Measurements from ENCODE around the gene TNK1.
"Not testable (repeated sequence)": the region's sequence is repeated elsewhere in the genome, so short reads cannot be mapped to it uniquely, and the experiment has no call there.

TNK1 gene

GRCh38 chr17:7361906-7362305 lies 19.0 kb upstream of the TNK1 start:
- TF ChIP-seq, protein P1, sequence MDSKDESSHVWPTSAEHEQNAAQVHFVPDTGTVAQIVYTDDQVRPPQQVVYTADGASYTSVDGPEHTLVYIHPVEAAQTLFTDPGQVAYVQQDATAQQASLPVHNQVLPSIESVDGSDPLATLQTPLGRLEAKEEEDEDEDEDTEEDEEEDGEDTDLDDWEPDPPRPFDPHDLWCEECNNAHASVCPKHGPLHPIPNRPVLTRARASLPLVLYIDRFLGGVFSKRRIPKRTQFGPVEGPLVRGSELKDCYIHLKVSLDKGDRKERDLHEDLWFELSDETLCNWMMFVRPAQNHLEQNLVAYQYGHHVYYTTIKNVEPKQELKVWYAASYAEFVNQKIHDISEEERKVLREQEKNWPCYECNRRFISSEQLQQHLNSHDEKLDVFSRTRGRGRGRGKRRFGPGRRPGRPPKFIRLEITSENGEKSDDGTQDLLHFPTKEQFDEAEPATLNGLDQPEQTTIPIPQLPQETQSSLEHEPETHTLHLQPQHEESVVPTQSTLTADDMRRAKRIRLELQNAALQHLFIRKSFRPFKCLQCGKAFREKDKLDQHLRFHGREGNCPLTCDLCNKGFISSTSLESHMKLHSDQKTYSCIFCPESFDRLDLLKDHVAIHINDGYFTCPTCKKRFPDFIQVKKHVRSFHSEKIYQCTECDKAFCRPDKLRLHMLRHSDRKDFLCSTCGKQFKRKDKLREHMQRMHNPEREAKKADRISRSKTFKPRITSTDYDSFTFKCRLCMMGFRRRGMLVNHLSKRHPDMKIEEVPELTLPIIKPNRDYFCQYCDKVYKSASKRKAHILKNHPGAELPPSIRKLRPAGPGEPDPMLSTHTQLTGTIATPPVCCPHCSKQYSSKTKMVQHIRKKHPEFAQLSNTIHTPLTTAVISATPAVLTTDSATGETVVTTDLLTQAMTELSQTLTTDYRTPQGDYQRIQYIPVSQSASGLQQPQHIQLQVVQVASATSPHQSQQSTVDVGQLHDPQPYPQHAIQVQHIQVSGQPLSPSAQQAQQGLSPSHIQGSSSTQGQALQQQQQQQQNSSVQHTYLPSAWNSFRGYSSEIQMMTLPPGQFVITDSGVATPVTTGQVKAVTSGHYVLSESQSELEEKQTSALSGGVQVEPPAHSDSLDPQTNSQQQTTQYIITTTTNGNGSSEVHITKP (tag by site-specific recombination; IDR thresholded peaks at IDR 0.05), result peak; percentile 80
- TF ChIP-seq ZBTB44 (tag by site-specific recombination; IDR thresholded peaks at IDR 0.05) (no peak), GLIS1 (tag by site-specific recombination; IDR thresholded peaks at IDR 0.05) (peak; percentile 14; the same call in 1 of the 2 replicates), KLF7 (tag by site-specific recombination; IDR thresholded peaks at IDR 0.05; ENCODE audit: borderline replicate concordance) (no peak)
- no peaks in the 10 kb centered on the region for H3K4me1 ChIP-seq (ENCODE audit: control insufficient read depth, insufficient read depth, low read length)
- CTCF ChIA-PET, result interaction anchor here (0.8 to 2.0 kb wide), 4 partner anchors 9 to 199 kb away, joined by 3 to 11 read pairs (median 4); no protein-coding TSS in a partner anchor
- no peak overlapping the region for H3K27ac ChIP-seq (ENCODE audit: extremely low read depth, low read depth, low read length)
- POLR2A ChIA-PET, result interaction anchor here (0.6 to 1.0 kb wide), 3 partner anchors 10 to 199 kb away, joined by 3 to 4 read pairs (median 4); no protein-coding TSS in a partner anchor
- no peaks in the 10 kb centered on the region for H3K9me3 ChIP-seq (ENCODE audit: control insufficient read depth, insufficient read depth, low read depth, low read length)
- H3K36me3 ChIP-seq (ENCODE audit: control insufficient read depth in 2 of 2, insufficient read depth in 1 of 2, low read length in 2 of 2), result no peaks in the 10 kb centered on the region
- H3K4me3 ChIP-seq (ENCODE audit: low read depth, low read length), result no peak overlapping the region

DNA sequence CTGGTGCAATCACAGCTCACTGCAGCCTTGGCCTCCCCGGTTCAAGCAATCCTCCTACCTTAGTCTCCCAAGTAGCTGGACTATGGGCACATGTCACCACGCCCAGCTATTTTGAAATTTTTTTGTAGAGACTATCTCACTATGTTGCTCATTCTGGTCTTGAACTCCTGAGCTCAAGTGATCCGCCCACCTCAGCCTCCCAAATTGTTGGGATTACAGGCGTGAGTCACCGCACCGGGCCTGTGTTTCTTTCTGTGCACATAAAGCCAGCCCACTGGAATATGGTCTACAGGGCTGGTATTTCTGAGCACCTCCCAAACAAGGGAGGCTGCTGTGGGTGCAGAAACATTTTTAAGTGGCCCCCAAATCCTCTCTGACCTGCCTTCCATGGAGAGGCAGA lies 17.6 kb upstream of the TNK1 start:
- H3K4me3 ChIP-seq (ENCODE audit: low read depth, low read length), result no peak overlapping the region
- POLR2A ChIA-PET, result interaction anchor here (0.6 to 0.9 kb wide), 5 partner anchors 13 to 759 kb away, joined by 3 to 4 read pairs (median 3); no protein-coding TSS in a partner anchor
- no peaks in the 10 kb centered on the region for H3K4me1 ChIP-seq (ENCODE audit: control insufficient read depth, insufficient read depth, low read length)
- CTCF ChIA-PET, result interaction anchor here (1.2 kb wide), 1 partner anchor 197 kb away, joined by 6 read pairs; no protein-coding TSS in a partner anchor
- no peaks in the 10 kb centered on the region for H3K9me3 ChIP-seq (ENCODE audit: control insufficient read depth, insufficient read depth, low read depth, low read length)
- TF ChIP-seq ZNF221 (tag by site-specific recombination; IDR thresholded peaks at IDR 0.05; ENCODE audit: borderline replicate concordance), result no peak
- peak; percentile 43; the same call in 1 of the 2 replicates for TF ChIP-seq ZFHX2 (tag by site-specific recombination; conservative IDR thresholded peaks at IDR 0.05)
- no peak for TF ChIP-seq ZFP3 (tag by site-specific recombination; IDR thresholded peaks at IDR 0.05; ENCODE audit: low read depth)
- H3K27ac ChIP-seq (ENCODE audit: extremely low read depth, low read depth, low read length), result no peak overlapping the region
- H3K36me3 ChIP-seq (ENCODE audit: control insufficient read depth in 2 of 2, insufficient read depth in 1 of 2, low read length in 2 of 2), result no peaks in the 10 kb centered on the region

DNA sequence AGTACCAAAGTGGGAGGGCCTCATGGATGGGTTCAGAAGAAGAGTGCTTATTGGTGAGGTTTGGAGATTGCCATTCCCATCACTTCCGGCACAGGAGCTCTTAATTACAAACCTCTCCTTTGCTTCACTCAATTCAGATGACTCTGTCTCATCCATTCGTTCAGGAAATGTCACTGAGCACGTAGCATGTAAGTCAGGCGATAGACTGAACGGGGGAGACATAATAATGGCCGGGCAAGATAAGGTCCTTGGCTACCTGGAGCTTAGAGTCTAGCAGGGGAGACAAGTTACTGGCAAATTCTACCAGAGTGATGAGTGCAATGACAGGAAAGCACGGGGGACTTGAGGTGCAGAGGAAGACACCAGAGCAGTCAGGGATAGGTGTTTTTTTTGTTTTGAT lies 14.9 kb upstream of the TNK1 start:
- CTCF ChIA-PET, result interaction anchor here (0.6 to 2.6 kb wide), 2 partner anchors 10 to 104 kb away, joined by 7 to 13 read pairs; no protein-coding TSS in a partner anchor
- H3K9me3 ChIP-seq (ENCODE audit: control insufficient read depth, insufficient read depth, low read depth, low read length); POLR2A ChIA-PET; H3K27ac ChIP-seq (ENCODE audit: extremely low read depth, low read depth, low read length); H3K4me3 ChIP-seq (ENCODE audit: low read depth, low read length); H3K4me1 ChIP-seq (ENCODE audit: control insufficient read depth, insufficient read depth, low read length); H3K36me3 ChIP-seq (ENCODE audit: control insufficient read depth in 2 of 2, insufficient read depth in 1 of 2, low read length in 2 of 2): not testable (repeated sequence)

GRCh38 chr17:7367083-7367482 lies 13.8 kb upstream of the TNK1 start:
- no peak overlapping the region for H3K4me3 ChIP-seq (ENCODE audit: low read depth, low read length)
- TF ChIP-seq ZNF26 (tag by site-specific recombination; IDR thresholded peaks at IDR 0.05), result no peak
- TF ChIP-seq ZNF596 (tag by site-specific recombination; IDR thresholded peaks at IDR 0.05), result no peak
- TF ChIP-seq ZNF558 (tag by site-specific recombination; IDR thresholded peaks at IDR 0.05), result no peak
- H3K9me3 ChIP-seq (ENCODE audit: control insufficient read depth, insufficient read depth, low read depth, low read length), result no peaks in the 10 kb centered on the region
- no peaks in the 10 kb centered on the region for H3K36me3 ChIP-seq (ENCODE audit: control insufficient read depth in 2 of 2, insufficient read depth in 1 of 2, low read length in 2 of 2)
- POLR2A ChIA-PET, result interaction anchor here (0.6 kb wide), 1 partner anchor 18 kb away, joined by 3 read pairs; no protein-coding TSS in a partner anchor
- H3K4me1 ChIP-seq (ENCODE audit: control insufficient read depth, insufficient read depth, low read length), result no peaks in the 10 kb centered on the region
- CTCF ChIA-PET, result interaction anchor here (0.7 to 2.6 kb wide), 3 partner anchors 11 to 37 kb away, joined by 3 to 13 read pairs (median 4); partner anchors contain the start of gene TMEM256
- no peak overlapping the region for H3K27ac ChIP-seq (ENCODE audit: extremely low read depth, low read depth, low read length)

All from HEK293 (cell line).